NCI-H1105 treated with DMSO at 0.1 percent for 48 hours (cell line): ENCODE measurements around the gene ZMYM4.
A peak's percentile ranks its signal among the peaks of the same experiment; 100 is the strongest.
"Not testable (repeated sequence)": the region's sequence is repeated elsewhere in the genome, so short reads cannot be mapped to it uniquely, and the experiment has no call there.

Experiments used
- DNase-seq: peaks from one replicate; lab custom pipeline; 2025; lab: John Stamatoyannopoulos, UW

ZMYM4 gene

GRCh38 chr1:35268282-35269200, at the start of gene ZMYM4:
TSS of gene ZMYM4 (plus strand) at chr1:35268709. CDS start at chr1:35269047, 338 bp downstream.
- peak; percentile 96 for DNase-seq

- DNase-seq: no peak
These were observed 47.5 kb upstream of the ZMYM4 start for GRCh38 chr1:35220976-35221375.

GRCh38 chr1:35222322-35223083, 46.0 kb upstream of the ZMYM4 start:
- DNase-seq: no peak

DNA sequence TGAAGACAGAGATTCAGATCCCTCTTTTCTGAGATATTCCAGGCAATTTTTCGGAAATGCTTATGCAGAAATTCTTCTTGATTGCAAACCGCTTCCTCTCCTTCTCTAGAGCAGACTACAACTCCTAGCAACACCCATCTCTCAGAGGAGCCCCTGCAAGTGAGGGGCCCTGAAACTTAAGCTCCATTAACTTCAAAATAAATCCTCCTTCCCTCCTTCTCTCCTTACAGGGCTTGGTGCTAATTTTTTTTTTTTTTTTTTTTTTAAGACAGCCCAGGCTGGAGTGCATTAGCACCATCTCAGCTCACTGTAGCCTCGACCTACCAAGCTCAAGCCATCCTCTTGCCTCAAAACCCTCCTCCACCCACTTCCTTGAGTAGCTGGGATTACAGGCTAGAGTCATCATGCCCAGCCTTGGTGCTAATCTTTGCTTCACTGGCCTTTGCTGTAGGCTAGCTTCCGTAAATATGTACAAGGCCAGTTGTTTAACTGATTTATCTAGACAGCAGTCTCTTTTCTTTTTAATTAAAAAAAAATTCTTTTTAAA, 45.4 kb upstream of the ZMYM4 start:
- DNase-seq: no peak

DNA sequence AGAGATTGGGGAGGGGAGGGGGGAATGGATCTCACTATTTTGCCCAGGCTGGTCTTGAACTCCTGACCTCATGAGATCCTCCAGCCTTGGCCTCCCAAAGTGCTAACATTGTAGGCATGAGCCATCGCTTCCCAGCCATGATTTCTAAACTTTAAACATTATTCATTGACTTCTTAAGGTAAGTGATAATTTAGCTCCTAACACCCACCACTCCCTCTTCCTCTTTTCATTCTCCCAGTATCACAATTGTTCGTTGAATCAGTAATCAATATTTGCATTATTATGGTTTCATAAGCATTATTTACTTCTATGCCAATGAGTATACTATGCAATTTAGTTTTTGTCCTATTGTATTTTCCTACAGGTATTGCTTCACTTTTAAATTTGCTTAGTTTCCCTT, 42.0 kb upstream of the ZMYM4 start:
- no peak for DNase-seq

GRCh38 chr1:35229587-35230360, 38.7 kb upstream of the ZMYM4 start:
- DNase-seq: no peak

GRCh38 chr1:35231287-35231686, 37.2 kb upstream of the ZMYM4 start:
- no peak for DNase-seq

DNA sequence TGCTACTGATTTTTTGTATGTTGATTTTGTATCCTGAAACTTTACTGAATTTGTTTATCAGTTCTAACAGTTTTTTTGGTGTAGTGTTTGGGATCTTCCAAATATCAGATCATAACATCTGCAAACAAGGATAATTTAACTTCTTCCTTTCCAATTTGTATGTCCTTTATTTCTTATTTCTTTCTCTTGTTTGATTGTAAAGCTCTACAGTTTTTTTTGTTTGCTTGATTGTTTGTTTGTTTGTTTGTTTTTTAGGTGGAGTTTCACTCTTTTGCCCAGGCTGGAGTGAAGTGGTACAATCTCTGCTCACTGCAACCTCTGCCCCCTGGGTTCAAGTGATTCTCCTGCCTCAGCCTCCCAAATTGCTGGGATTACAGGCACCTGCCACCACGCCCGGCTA, 31.7 kb upstream of the ZMYM4 start:
- not testable (repeated sequence) for DNase-seq

DNA sequence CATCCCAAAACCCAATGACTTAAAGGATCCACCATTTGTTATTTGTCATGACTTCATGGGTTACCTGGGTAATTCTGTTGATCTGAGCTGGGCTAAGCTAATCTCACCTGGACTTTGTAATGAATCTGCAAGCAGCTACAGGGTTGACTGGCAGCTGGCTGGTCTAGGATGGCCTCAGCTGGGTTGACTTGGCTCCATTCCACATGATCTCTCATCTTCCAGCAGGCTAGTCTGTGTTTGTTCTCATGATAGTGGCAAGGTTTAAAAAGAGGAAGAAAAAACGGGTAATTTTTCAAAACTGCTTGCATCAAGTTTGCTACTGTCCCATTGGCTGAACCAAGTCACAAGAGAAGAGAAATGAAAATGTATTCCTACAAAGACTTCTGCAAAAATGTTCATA, 24.8 kb upstream of the ZMYM4 start:
- DNase-seq: peak; percentile 53

DNA sequence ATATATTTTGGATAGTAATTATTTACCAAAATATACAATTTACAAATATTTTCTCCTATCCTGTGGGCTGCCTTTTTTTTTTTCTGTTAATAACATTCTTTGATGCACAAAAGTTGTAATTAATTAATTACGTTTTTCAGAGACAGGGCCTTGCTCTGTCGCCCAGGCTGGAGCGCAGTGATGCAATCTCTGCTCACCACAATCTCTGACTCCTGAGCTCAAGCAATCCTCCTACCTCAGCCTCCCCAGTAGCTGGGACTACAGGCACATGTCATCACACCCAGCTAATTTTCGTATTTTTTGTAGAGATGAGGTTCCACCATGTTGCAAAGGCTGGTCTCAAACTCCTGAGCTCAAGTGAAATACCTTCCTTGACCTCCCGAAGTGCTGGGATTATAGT, 21.3 kb upstream of the ZMYM4 start:
- DNase-seq: no peak

- DNase-seq: no peak
These were observed 14.6 kb upstream of the ZMYM4 start for GRCh38 chr1:35253941-35254340.

GRCh38 chr1:35255276-35255675, 13.2 kb upstream of the ZMYM4 start:
- DNase-seq: no peak

DNA sequence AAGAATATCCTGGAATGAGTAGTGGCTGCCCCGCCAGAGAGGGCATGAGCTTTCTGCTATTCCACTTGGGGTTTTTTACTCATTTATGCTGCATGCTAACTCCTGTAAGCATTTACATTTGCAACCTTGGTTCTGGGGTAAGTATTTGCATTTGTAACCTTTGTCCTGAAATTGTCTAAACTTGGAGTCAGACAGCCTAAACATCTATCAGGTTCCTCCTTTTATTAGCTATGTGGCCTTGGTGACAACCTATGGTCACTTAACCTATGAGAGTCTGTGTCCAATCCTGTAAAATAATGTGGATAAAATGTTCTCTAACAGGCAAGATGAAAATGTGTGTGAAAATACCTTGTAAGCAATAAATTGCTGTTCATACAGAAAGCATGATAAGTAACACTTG, 8.9 kb upstream of the ZMYM4 start:
- DNase-seq: no peak

- no peak for DNase-seq
These were observed 6.9 kb upstream of the ZMYM4 start for GRCh38 chr1:35261412-35262120.

DNA sequence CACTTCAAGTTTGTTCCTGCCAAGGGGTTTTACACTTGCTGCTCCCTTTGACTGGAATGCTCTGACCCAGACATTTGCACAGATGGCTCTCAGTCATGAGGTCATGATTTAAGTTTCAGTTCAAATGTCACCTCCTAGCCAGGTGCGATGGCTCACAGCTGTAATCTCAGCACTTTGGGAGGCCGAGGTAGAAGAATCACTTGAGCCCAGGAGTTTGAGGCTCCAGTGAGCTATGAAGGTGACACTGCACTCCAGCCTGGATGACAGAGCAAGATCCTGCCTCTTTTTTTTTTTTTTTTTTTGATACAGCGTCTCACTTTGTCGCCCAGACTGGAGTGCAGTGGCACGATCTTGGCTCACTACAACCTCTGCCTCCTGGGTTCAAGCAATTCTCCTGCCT, 4.5 kb upstream of the ZMYM4 start:
- no peak for DNase-seq

- no peak for DNase-seq
These were observed 3.6 kb upstream of the ZMYM4 start for GRCh38 chr1:35264871-35265270.

DNA sequence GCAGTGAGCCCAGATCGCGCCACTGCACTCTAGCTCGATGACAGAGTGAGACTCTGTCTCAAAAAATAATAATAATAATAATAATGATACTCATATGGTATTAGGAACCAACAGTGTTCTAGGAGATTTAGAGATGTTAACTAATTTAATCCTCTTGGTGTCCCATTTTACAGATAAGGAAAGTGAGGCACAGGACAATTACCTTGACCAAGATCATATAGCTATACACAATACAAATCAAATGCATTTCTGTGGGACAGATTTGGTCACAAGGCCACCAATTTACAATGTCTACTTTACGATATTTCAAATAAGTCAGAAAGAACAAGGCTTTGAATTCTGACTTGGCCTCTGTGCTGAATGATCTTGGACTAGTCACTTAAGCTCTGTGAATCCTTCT, 2.2 kb upstream of the ZMYM4 start:
- DNase-seq: no peak

DNA sequence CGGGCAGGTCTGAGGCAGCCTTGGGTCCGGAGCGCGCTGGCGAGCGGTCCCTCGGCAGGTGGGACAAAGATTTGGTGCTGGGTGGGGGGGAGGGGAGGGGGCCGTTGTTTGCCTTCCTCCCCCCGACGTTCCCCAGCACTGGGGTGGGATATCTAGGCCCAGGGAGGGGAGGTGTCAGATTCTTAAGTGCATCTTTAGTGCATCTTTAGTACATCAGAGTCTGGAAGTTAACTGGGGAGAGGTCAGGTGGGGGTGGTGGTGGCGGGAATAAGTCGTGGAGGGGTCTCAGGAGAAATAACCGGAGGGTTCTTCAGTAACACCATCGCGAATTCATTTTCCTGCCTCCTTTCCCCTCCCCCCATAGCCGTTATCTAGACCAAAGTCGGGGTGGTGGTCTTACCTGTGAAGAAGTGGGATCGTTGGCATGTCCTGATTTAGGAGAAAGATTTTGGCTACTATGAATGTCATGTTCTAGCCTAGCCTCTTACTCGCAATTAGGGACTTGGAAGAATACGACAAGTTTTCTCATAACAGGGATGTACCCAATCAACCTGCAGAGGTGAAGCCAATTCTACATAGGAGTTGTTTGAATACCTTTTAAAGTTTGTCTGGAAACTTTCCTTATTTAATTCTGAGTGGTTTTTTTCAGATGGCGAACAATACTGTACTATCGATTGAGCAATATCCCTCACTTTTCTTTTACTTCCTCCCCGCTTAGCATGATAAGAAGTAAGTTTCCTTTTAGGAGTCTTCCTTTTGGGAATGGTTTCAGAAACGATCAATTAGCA, 886 bp downstream of the ZMYM4 start:
- DNase-seq: no peak

DNA sequence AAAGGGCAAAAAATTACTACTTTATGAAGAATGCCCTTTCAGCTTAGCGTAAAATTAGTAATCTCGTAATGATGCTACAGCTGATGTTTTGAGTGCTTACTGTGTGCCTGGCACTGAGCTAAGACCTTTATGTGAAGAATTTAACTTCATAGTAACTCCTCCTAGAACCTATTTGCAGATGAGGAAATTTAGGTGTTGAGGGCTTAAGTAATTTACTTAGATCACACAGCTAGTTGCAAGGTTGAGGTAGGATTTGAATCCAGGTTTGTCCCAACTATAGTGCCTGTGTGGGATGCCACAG, 1.4 kb downstream of the ZMYM4 start:
- no peak for DNase-seq

DNA sequence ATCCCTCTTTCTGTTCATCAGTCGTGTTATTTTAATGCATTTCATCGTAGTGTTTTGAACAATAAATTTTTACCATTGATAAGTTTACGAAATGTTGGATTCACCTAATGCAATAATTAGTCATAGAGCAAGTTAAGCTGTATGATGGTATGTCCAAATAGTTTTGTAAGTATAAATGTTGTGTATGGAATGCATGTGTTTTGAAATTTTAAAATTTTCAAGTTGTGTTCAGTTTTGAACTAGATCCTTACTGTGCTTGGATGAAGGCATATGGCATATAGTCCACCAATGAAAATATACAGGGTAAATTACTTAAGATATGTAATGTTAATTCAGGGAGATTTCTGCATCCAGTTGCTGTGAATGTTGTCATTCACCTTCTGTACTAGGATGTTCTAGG, 2.3 kb downstream of the ZMYM4 start:
- no peak for DNase-seq

DNA sequence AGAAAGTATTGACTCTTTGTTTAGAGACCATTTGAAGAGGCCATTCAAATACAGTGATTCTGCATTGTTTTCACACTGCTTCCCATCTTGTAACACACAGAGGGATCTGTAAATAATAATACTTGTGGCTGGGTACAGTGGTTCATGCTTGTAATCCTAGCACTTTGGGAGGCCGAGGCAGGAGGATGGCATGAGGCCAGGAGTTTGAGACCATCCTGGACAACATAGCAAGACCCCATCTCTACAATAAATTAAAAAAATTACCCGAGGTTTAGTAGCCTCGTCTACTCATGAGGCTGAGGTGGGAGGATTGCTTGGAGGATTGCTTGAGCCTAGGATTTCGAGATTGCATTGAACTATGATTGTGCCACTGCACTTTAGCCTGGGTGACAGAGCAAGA, 5.7 kb downstream of the ZMYM4 start:
- no peak for DNase-seq
